NCI-H226 (cell line): ENCODE data around the gene RREB1.
"Not testable (repeated sequence)": the region's sequence is repeated elsewhere in the genome, so short reads cannot be mapped to it uniquely, and the experiment has no call there.

Experiments
- DNase-seq: peaks from one replicate; pipeline ENCODE4 v3.0.0-alpha.2; 2015

RREB1 gene

DNA sequence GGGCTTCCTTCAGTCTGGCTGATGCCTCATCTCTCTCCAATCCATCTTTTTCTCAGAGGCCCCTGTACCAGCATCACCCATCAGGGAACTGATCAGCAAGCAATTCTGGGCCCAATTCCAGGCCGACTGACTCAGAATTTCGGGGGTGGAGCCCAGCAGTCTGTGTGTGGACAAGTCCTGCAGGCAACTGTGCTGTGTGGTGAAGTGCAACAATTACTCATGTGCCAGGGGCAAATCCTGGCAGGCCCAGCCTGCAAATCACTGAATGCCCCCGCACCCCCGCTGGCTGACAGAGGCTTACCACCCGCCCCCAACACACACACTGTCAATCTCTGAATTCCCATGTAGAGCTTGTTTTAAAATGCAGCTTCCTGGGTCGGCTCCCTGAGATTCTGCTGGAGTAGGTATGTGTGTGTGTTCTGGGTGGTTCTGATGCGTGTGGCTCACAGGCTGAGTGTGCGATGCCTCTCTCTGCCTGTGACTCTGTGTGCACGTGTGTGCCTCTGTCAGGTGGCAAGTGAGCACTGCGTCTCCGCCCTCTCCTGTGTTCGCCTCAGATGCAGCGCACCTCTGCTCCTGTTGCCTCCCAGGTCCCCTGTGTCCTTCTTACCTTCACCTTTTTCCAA, 159.8 kb downstream of the RREB1 start:
- peak; percentile 92 for DNase-seq

DNA sequence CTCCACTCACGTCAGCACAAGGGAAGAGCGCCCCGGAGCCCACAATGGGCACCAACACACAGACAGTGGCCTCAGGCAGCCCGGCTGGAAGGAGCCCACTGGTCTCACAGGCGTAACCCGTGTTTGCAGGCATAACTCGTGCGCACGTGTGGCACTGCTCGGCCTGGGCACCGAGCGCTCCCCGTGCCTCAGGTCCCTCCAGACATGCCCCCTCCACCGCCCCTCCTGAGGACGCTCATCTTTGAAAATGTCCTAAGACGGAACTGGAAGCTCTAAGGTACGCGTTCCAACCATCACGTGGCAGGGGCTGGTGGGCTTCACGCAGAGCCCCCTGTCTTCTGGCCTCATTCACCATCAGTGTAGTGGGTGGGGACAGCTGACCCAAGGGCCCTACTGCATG, 160.6 kb downstream of the RREB1 start:
- no peak for DNase-seq

DNA sequence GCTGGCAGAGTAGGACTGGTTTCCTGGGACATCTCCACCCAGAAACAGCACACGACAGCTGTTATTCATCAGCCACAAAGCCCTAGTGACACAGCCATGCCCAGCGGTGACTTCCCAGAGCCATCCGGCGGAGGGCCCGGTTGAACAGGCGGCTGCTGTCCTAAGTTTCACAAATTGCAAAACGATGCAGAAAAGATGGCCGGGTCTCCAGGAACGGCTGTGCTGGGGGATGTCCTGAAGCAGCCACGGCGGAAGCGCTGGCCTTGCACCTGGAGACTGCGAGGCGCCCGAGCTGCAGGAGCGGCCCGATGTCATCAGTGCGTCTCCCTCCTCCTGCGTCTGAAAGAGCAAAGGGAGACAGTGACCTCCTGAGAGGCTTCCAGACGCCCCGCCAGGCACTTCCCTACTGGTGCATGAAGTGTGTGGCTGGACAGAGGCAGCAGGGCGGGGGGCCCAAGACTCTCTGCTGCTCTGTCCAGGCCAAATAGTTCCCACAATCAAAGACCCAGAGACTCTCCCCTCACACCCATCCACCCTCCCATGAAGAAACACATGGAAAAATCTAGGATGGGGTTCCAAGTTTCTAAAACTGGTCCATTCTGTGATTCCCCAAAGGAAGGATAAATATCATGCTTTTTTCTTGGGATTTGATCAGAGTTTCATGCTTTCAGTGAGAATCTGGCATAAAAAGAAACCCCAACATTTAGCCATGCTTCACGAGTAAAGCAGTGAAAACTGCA, 161.2 kb downstream of the RREB1 start:
- no peak for DNase-seq

DNA sequence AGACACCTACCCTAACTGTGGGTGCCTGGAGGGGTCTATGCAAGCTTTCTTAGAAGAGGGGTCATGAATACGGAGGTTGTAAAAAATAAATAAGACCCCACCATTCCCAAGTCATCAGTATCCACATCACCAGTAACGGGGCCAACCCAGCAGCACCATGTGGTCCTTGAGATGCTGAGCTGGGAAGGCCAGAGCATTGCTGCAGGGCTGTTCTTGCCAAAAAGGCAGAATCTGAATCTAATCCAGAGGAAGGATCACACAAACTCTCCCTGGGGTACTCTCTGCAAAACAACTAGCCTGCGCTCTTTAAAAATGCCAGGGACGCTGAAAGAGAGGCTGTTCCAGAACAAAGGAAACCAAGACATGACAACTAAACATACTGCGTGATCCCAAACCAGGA, 162.1 kb downstream of the RREB1 start:
- no peak for DNase-seq

DNA sequence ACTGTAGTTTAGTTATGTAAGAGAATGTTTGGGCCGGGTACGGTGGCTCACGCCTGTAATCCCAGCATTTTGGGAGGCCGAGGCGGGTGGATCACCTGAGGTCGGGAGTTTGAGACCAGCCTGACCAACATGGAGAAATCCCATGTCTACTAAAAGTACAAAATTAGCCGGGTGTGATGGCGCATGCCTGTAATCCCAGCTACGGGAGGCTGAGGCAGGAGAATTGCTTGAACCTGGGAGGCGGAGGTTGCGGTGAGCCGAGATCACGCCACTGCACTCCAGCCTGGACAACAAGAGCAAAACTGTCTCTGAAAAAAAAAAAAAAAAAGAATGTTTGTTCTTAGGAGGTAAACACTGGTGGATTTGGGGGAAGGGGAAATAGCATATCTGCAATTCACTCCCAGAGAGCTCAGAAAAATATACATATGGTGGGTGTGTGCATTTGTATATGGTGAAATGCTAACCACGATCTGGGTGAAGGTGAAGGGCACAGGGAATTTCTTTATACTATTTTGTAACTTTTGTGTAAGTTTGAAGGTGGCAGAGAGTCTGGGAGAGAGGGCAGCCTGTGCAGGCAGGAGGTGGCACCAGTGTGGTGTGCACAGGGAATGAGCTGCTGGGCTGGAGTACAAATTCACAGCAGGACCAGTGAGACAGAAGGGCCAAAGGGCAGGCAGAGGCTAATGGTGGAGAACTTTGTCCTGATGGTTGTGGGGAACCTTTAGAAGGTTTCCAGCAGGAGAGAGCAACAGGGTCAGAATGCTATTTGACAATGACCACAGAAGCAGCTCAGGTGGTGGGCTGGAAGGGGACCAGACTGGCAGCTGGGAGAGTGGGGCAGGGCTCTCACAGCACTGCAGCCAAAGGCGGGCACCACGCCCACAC, 162.8 kb downstream of the RREB1 start:
- DNase-seq: no peak

- DNase-seq: no peak
These were observed 163.4 kb downstream of the RREB1 start for GRCh38 chr6:7271205-7271534.

DNA sequence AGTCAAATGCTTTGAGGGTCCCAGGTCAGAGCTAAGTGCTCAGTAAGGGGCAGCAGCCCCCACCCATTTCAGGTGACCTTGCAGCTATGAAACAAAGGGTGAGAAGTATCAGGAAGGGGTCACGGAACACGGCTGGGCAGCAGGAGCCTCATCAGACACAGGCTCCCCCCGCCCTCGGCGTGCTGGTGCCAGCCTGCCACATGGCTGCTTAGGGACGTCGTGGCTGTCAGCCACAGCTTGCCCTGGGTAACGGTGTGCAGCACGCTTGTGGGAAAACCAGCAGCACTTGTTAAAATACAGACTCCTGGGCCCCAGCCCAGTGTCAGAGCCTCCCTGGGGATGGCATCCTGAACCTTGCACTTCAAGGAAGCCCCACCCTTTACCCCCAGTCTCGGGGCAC, 165.9 kb downstream of the RREB1 start:
- DNase-seq: no peak

- not testable (repeated sequence) for DNase-seq
These were observed 166.8 kb downstream of the RREB1 start for GRCh38 chr6:7274525-7274924.

GRCh38 chr6:7276199-7276524, 168.4 kb downstream of the RREB1 start:
- no peak for DNase-seq

GRCh38 chr6:7282097-7282906, 174.5 kb downstream of the RREB1 start:
- no peak for DNase-seq

DNA sequence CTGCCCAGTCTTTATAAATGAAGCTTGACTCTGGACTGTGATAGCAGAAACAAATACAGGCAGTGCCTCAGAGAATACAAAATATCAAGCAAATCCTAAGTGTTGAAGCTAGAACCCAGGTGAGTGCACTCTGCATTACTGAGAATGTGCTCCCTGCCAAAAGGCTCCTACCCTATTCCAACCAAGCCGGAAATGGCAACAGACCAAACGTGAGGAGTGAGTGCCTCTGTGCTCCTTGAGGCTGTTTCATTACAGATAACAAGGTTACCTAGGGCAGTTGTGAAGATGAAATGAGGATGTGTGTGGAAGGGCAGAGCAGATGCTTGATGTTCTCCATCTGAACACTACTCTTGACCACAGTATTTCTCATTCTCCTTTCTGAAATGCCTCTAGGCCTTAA, 175.9 kb downstream of the RREB1 start:
- DNase-seq: no peak

- DNase-seq: no peak
These were observed 177.7 kb downstream of the RREB1 start for GRCh38 chr6:7285416-7285815.

DNA sequence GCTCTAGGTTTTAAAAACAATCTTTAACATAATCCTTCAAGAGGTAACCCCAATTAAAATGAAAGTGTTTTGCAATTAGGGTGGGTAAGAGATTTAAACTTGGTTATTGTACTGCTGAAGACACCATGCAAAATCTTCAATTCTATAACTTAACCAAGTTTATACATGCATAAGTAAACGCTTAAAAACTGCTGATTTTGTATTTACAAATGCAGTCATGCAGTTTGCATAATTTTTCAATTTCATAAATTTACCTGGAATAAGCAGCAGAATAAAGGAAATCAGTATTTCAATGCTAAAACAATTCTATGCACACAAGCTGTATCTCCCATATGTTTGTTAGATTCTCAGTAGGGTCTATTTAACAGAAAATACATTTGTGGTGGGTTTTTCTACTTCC, 182.3 kb downstream of the RREB1 start:
- DNase-seq: no peak

DNA sequence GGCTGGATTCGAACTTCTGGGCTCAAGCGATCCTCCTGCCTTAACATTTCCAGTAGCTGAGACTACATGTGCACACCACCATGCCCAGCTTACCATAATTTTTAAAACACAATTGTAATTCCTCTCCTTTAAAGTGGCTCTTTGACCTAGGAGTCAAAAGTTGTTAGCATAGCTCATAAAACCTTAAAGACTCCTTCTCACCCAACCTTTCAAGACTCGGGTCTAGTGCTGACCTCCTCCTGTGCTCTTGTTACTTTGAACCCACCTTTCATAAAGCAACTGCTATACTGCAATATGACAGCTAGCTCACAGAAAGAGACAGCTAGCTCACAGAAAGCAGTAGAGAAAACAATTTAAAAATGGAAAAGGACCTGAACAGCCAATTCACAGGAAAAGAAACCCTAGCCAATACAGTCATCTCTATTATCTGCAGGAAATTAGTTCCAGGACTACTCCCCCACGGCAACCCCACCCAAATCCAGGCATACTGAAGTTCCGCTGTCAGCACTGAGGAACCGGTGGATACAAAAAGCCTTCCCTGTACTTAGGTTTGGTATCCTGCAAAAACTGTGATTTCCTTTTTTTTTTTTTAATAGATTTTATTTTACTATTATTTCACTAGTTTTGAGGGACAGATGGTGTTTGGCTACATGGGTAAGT, 185.0 kb downstream of the RREB1 start:
- DNase-seq: peak; percentile 43

DNA sequence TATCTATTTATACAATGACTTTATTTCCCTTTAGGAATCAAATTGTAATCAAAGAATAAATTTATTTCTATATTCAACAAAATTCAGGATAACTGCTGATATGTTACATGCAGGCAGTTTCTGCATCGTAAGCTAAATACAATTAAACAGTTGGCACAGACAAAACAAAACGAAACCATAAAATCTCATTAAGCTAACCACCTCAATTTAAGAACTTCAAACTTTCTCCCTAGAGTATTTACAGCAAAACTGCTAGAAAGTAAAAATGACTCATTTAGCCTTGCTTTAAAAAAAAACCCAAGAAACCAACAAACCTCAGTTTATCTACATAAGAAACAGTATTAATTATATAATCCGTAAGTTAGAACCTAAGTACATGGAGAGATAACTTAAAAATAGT, 188.2 kb downstream of the RREB1 start:
- DNase-seq: no peak

DNA sequence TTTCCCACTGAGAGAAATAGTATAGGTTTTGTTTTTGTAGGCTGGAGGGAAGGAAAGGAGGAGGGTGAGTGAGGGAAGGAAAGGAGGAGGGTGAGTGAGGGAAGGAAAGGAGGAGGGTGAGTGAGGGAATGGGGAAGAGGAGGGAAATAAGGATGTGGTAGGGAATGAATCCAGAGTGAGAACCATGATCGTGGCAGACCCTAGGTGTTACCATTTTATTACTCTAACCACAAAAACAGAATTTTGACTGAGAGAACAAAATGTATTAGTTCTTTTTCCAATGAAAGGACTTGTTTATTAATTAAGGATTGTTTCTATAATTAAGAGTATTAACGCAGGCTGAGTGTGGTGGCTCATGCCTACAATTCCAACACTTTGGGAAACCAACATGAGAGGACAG, 188.8 kb downstream of the RREB1 start:
- no peak for DNase-seq

DNA sequence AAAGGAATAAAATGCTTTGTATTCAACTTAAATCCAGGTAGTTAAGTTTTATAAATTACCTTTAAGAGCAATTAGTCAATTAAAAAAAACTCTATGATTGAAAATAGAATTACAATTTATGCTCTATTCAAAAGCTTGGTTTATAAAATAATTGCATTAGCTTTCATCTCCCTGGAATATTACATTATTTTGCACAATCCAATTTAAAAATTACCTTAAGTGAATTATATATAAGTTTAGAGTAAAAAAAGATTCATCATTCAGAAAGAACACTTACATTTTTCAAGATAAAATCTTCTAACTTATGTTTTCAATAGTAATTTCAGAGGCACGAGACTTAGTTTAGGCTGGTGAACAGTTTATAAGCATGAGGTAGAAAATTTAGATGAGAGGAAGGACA, 190.4 kb downstream of the RREB1 start:
- DNase-seq: no peak

DNA sequence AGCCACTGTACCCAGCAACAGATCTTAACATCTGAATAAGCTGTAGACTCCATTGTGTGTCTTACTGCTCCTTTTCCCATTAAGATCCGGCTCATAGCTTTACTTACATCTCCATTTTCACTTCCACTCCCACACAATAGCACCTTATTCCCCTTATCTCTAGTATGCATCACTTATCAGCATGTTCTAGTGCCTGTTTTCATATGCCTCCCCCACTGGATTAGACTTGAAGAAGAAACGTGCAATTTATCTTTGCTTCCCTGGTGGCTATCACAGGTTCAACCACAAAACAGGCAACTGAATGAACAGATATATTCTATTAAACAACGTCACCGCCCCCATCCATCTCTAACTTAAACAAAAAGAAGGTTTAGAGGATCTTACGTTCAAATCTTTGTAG, 193.2 kb downstream of the RREB1 start:
- DNase-seq: no peak
